Measurements from ENCODE around the gene RCE1.

RCE1 gene

GRCh38 chr11:66864924-66865697, 21.9 kb downstream of the RCE1 start:
- TF ChIP-seq CTCF (IDR thresholded peaks at IDR 0.05; ENCODE audit: insufficient read depth, low read length) (no peak), POLR2AphosphoS5 (IDR thresholded peaks at IDR 0.05; ENCODE audit: low read depth) (no peak), REST (IDR thresholded peaks at IDR 0.05; ENCODE audit: insufficient replicate concordance, low read depth) (no peak), SPI1 (IDR thresholded peaks at IDR 0.05; ENCODE audit: borderline replicate concordance, low read depth) (no peak), GABPA (IDR thresholded peaks at IDR 0.05; ENCODE audit: low read depth) (no peak)
- Histone ChIP-seq H3K4me3 (replicated peaks; ENCODE audit: insufficient read depth, low read length) (no peak overlapping the region), H3K27me3 (ENCODE audit: insufficient read depth, poor library complexity, severe bottlenecking) (no peaks in the 10 kb centered on the region), H3K27ac (replicated peaks) (no peak overlapping the region)
- DNase-seq (ENCODE audit: low read depth in 1 of 2, low spot score in 1 of 2): no peak

GRCh38 chr11:66866007-66866406, 22.8 kb downstream of the RCE1 start:
- TF ChIP-seq CTCF (IDR thresholded peaks at IDR 0.05; ENCODE audit: insufficient read depth, low read length) (no peak), POLR2AphosphoS5 (IDR thresholded peaks at IDR 0.05; ENCODE audit: low read depth) (no peak), REST (IDR thresholded peaks at IDR 0.05; ENCODE audit: insufficient replicate concordance, low read depth) (no peak), SPI1 (IDR thresholded peaks at IDR 0.05; ENCODE audit: borderline replicate concordance, low read depth) (no peak), GABPA (IDR thresholded peaks at IDR 0.05; ENCODE audit: low read depth) (no peak)
- H3K27ac ChIP-seq (replicated peaks): no peak overlapping the region
- no peak for DNase-seq (ENCODE audit: low read depth in 1 of 2, low spot score in 1 of 2)
- H3K27me3 ChIP-seq (ENCODE audit: insufficient read depth, poor library complexity, severe bottlenecking): no peaks in the 10 kb centered on the region
- no peak overlapping the region for H3K4me3 ChIP-seq (replicated peaks; ENCODE audit: insufficient read depth, low read length)

GRCh38 chr11:66866511-66866986, 23.3 kb downstream of the RCE1 start:
- H3K27me3 ChIP-seq (ENCODE audit: insufficient read depth, poor library complexity, severe bottlenecking): no peaks in the 10 kb centered on the region
- H3K27ac ChIP-seq (replicated peaks): no peak overlapping the region
- no peak for TF ChIP-seq GABPA (IDR thresholded peaks at IDR 0.05; ENCODE audit: low read depth)
- TF ChIP-seq REST (IDR thresholded peaks at IDR 0.05; ENCODE audit: insufficient replicate concordance, low read depth): no peak
- TF ChIP-seq SPI1 (IDR thresholded peaks at IDR 0.05; ENCODE audit: borderline replicate concordance, low read depth): no peak
- TF ChIP-seq POLR2AphosphoS5 (IDR thresholded peaks at IDR 0.05; ENCODE audit: low read depth): no peak
- no peak for TF ChIP-seq CTCF (IDR thresholded peaks at IDR 0.05; ENCODE audit: insufficient read depth, low read length)
- DNase-seq (ENCODE audit: low read depth in 1 of 2, low spot score in 1 of 2): no peak
- no peak overlapping the region for H3K4me3 ChIP-seq (replicated peaks; ENCODE audit: insufficient read depth, low read length)

All from HL-60 (cell line).